GM18870 (cell line): ENCODE measurements around the gene CDKN1C.
"Not testable (repeated sequence)": the region's sequence is repeated elsewhere in the genome, so short reads cannot be mapped to it uniquely, and the experiment has no call there.

ENCODE experiments used
- ATAC-seq: cut with Tn5 transposase; IDR thresholded peaks from one replicate; pipeline ENCODE4 v1.9.1; 2021; ENCODE audit warnings: moderate library complexity; ENCODE audit not compliant: unreplicated experiment

The CDKN1C gene

DNA sequence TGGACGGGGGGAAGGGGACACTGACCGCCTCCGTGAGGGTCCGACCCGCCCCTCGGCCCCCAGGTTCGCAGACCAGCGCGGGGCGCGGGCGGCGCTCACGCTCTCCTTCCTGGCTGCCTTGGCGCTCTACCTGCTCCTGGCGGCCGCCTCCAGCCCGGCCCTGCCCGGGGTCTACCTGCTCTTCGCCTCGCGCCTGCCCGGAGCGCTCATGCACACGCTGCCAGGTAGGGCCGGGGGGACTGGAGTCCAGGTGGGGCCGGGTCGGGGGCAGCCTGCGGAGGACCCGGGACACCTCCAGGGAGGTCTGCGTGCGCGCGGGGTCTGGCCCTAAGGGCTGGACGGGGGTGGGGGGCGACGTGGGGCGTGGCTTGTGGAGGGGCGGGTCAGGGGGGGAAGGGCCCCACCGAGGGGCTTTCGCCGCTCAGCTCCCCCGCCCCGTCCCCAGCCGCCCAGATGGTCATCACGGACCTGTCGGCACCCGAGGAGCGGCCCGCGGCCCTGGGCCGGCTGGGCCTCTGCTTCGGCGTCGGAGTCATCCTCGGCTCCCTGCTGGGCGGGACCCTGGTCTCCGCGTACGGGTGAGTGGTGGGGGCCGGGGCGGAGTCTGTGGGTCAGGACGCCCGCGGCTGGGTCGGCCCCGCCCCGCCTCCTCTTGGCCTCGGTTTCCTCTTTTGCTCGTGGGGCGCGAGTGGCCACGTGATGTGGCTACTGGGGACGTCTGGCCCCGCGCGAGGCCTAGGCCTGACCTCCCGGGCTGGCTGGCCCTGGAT is 23.7 kb upstream of the CDKN1C start:
- no peak for ATAC-seq

DNA sequence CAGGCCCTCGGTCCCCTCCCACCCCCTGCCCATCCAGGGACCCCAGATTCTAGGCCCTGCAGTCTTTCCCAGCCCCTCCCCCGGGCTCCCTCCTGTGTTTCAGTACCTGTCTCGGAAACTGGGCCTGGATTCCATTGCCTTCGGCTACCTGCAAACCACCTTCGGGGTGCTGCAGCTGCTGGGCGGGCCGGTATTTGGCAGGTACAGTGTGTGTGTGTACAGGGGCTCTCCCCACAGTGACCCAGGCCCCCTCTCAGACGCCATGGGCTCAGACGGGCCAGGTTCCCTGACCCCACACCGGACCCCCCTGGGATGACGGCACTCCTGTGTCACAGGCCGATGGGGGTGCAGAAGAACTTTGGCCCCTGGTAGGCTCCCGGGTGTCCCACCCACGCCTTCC is 22.6 kb upstream of the CDKN1C start:
- ATAC-seq = no peak

DNA sequence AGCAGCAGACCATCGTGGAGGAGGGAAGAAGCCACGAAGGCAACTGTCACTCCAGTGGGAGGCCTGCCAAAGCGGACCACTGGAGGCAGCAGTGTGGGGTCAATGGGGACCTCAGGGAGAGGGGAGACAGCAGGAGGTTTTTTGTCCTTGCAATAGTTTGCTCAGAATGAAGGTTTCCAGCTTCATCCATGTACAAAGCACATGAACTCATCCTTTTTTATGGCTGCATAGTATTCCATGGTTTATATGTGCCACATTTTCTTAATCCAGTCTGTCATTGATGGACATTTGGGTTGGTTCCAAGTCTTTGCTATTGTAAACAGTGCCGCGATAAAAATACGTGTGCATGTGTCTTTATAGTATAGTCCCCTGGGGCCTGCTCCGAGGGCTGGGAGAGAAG is 19.7 kb upstream of the CDKN1C start:
- not testable (repeated sequence) for ATAC-seq

DNA sequence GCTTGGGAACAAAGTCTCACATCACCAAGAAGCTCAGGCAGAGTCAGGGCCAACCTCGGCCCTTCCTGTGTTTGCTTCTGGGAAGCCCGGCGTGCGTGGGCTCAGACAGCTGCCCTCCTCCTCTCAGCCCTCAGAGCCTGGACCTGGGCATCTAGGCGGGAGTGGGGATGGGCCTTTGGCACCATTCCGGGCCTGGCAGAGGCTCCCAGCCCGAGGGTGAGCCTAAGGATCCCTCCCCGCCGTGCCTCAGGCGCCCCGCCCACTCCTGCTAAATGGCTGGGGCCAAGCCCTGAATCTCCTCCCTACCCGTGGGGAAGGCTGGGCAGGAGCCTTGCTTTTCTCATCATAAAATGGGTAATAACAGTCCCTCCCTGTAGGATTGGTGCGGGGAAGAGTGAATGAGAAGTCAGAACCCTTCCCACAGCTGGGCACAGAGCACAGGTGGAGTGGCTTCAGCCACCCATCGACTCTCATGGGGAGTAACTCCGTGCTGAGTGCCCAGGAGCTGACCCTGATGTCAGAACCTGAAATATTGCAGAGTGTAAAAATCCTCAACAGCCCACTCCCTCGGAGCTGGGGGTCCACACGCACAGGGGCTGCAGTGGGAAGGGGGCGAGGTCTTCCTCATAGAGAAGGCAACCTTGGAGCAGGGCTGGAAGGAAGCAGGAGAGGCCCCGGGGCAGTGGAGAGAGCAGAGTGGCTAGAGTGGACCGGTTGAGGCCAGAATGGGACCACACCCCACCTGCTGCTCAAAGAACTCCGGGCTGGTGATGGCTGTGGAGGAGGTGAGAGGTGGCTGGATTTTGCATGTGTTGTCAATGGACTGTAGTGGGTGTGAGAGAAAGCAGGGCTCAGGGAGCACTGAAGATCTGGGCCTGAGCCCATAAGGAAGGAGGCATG is 18.8 kb upstream of the CDKN1C start:
- no peak for ATAC-seq

DNA sequence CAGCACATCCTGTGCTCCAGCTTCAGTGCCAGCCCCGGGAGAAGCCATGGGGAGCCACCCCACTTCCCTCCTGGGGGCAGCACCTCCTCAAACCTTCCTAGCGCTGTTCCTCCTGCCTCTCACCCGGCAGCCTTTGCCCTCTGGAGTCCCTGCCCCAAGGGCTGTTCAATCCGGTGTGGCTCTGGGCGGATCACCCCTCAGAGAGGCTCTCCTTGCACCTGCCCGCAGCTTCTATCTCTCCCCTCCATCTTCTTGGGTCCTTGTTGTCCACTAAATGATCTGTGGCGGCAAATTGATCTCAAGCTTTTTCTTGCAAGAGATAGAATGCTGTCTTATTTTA is 18.1 kb upstream of the CDKN1C start:
- no peak for ATAC-seq

DNA sequence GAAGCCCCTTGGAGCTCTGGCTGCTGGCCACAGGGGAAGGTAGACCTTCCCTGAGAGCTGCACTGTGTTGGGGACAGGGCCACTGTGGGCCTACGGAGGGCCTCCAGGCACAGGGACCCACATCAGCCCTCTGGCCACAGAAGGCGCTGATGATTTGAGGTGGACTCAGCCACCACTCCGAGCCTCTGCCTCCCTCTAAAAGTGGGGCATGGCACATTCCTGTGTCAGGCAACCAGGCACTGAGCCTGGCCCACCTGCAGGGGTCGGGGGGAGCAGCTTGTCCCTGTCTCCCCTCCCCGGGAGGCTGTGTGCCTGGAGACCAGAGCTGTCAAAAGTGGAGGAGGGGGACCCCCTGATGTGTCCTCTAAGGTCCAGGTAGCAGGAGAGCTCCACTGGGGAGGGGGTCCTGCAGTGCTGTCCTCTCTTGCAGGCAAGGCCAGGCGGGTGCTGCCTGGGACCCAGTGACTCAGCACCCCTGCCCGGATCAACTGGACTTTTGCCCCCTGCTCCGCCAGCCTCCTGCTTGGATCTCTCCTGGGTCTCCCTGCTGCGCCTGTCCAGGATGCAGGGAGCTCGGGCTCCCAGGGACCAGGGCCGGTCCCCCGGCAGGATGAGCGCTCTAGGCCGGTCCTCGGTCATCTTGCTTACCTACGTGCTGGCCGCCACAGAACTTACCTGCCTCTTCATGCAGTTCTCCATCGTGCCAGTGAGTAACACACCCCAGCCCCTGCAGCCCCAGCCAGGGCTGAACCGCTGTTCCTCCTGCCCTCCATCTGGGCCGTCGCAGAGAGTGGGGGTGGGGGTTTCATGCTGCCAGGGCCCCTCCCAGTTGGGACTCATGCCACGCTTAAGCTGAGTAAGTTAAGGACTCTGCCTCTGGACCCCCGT is 17.5 kb upstream of the CDKN1C start:
- peak; percentile 2 for ATAC-seq

DNA sequence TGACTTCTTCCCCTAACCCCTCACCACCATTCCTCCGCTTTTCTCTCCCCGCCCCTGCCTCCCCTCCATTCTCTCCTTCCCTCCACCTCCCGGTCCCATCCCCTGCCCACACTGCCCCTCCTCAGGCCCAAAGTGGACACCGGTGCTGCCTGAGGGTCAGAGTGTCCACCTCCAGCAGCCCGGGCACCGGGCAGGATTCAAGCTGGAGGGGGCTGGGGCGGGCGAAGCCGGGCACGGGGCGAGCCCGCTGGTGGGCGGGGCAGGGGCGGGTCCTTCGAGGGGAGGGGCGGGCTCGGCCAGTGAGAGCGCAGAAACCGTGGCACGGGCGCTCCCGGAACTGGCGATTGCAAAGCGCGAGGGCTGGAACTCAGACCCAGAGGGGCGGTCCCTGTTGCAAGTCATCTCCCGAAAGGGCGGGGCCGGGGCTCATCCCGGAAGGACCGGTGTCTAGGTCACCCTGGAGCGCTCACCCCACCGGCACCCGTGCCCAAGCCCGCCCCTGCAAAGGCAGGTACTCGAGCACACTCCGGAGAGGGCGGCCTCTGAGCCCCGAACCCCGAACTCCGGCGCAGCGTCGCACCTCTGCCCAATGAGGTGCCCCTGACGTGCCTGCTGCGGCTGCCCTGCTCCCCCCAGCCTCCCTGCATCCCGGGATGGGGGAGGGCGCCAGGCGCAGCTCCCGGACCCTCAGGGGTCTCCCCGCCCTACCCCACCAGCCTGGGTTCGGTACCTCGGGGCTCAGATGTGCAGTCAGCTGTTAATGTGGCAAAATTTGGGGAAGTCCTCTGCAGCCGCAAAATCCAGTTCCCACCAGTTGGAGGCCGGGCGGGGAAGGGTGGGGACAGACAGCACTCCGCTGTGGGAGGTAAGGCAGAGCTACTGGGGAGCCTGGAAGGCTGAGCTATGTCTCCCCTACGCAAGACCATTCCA is 16.5 kb upstream of the CDKN1C start:
- ATAC-seq = peak; percentile 81

DNA sequence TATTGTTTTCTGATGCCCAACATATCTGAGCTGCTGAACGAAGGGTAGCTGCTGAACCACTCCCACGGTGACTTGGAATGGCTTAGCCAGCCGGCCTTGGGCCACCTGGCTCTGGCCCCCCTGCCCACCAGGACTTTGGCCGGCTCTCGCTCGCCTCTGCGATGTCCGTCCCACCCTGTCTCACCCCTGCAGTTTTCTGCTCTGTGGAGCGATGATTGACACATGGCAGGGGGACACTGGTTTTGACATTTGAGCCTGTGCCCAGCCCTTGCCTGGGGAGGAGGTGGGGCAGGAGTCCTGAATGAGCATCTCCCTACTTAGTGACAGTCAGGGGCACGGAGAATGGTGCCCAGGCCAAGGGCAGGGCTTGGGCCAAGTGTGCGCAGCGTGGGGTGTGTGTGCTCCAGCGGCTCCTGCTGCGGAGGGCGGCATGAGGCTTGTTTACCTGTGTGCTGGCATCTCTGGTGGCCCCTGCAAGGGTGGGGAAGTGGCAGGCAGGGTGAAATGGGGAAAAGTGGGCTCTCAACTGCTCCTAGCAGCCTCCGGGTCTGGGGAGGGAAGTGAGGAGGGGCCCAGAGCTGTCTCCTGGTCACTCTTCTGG is 15.7 kb upstream of the CDKN1C start:
- ATAC-seq = no peak

DNA sequence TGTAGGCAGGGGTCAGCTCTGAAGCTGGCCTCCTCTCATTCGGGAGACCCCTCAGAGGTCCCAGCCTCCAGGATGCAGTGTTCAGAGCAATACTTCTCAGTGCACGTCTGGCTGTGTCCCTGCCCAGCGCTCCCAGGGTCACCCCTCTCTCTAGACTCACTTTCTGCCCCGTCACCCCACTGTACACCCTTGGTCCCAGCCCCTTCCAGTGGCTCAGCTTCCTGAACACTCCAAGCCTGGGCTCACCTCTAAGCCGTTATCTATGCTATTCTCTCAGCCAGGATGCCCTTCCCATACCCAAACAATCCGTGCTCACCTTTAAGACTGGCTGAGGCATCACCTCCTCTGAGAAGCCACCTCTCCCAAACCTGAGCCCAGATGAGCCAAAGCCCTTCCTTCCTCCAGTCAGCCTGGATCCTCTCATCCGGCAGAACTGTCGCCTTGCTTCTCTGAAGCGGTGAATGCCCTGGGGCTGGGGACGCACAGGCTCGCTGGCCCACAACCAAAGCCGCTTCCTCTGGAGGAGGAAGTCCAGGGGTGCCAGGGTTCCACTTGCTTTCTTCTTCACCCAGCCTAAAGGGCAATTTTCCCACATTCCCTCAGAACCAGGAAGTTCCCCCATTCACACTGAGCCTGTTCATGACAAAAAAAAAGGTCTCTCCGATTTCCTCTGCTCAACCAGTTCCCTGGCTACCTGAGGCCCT is 13.7 kb upstream of the CDKN1C start:
- no peak for ATAC-seq

DNA sequence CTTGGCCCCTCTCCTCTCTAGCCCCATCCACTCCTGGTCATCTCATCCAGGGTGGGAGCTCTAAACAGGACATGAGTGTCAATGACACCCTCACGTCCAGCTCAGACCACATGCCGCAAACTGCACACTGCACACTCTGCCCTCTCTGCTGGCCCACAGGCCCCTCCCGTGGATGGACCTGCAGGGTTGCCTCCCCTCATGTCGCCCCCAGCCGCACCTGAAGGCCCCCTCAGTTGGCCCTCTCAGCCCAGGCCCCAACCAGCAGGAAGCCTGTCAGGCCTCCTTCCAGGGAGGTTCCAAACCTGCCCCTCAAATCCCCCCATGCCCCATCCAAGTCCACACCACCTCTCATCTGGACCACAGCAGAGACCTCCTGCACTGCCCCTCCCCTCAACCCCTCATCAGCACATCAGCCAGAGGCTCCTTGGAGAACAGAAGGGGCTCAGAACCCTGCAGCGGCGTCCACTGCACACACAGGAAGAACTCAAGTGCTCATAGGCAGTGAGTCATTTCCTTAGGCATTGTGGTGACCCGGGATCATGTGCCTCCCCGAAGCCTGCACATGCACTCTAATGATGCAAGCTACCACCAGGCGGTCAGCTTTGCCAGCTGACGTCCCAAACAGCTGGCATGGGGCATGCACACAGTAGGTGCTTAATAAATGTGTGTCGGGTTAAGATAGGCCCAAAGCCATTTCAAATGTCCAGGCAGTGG is 12.9 kb upstream of the CDKN1C start:
- ATAC-seq = no peak

DNA sequence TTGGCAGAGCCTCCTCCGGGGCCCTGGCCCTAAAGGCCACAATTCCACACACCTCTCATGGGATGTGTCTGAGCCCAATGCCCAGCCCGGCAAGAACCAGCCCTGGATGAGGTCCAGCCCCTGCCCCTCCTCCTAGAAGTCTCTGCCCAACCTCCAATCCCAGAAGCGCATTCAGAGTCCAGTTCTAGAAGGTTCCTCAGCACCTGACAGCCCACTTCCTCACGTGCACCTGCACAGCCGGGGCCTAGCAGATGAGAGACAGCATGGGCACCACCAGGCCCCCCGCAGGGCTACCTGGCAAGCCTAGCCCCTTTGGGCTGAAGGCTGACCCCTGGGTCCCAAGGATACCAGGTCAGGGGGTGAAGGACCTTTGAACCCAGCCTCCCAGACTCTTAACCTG is 11.5 kb upstream of the CDKN1C start:
- ATAC-seq = no peak

DNA sequence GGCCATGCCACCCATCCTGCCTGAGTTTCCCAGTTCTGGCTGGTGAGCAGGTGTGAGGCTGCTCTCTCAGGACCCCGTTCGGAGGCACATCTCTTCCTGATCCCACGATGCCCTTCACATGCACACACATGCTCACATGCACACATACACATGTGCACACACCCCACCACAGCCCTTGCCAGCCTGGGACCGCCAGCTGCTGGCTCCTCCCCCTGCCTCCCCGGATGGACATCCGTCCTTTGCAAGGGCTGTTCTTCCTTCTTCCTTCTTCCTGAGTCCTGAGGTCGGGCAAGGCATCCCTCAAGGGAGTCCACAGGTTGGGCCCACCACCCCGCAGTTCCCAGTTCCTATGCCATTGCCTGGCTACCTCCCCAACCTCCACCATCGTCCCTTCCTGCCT is 10.5 kb upstream of the CDKN1C start:
- ATAC-seq = no peak

DNA sequence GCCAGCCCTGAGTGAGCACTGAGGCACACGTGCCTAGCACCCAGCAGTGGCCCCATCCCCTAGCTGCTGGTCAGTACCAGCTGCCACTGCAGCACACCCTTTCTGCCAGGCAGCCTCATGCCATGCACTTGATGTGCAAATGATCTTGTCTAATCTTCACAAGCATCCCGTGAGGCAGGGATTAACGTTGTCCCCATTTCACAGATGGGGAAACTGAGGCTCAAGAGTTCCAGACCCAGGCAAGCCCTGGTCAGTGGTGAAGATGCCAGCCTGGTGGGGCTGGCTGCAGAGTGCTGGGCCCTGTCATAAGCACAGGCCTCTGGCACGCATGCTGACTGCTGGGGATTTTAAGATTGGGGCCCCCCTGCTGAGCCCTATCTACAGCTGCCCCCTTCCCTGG is 8.4 kb upstream of the CDKN1C start:
- no peak for ATAC-seq

DNA sequence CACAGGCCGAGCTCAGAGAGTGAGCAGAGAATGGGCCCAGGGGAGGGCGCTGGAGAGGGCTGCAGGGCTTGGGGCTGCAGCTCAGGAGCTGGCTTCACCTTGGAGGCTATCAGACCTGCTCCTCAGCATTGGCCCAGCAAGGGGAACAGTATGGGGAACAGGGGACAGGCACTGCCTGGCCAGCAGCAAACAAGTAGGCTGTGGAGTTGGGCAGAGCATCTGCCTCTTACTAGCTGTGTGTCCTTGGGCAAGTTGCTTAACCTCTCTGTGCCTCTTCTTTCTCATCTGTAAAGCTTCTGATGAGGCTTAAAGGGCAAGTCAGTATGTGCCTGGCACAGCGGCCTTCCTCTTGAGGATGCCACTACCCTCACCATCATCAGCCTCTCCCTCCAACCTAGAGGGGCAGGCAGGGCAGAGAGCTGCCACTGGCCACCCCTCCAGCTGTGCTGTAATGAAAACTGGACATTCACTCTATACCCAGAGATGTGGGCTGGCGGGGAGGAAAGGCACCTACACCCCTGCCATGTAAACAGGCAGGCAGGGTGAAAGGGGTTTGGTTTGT is 7.5 kb upstream of the CDKN1C start:
- ATAC-seq = no peak

DNA sequence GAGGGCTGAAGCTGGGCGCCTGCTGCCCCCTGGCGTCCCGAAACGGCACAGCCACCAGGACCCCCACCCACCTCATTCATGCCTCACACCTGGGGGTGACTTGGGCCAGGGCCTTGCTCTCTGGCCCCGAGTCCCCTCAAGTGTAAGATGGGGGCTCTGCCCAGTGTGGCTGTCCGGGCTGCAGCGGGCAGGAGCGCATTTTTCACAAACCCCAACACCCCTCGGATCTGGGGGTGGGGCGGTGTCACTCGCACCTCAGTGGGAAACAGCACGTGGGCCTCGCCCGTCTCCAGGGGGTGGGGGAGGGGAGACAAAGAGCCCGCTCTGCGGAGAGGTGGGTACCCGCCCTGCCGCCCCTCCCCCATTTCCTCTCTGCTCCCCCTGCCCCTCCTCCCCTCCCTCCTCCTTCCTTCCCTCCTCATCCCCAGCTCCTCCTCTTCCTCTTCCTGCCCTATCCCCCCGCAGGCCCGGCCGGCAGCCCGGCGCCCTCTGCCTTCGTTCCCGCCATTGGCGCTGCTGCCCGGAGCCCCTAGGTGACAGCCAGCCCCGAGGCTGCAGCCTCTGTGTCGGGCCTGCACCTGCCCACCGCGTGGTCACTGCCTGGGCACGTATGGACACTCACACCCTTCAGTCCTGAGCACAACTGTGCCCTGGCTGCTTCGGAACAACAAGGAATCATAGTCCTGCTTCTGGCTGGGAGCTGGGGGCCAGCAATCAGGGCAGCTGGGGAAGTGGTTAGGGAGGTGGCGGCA is 6.8 kb upstream of the CDKN1C start:
- ATAC-seq = no peak

DNA sequence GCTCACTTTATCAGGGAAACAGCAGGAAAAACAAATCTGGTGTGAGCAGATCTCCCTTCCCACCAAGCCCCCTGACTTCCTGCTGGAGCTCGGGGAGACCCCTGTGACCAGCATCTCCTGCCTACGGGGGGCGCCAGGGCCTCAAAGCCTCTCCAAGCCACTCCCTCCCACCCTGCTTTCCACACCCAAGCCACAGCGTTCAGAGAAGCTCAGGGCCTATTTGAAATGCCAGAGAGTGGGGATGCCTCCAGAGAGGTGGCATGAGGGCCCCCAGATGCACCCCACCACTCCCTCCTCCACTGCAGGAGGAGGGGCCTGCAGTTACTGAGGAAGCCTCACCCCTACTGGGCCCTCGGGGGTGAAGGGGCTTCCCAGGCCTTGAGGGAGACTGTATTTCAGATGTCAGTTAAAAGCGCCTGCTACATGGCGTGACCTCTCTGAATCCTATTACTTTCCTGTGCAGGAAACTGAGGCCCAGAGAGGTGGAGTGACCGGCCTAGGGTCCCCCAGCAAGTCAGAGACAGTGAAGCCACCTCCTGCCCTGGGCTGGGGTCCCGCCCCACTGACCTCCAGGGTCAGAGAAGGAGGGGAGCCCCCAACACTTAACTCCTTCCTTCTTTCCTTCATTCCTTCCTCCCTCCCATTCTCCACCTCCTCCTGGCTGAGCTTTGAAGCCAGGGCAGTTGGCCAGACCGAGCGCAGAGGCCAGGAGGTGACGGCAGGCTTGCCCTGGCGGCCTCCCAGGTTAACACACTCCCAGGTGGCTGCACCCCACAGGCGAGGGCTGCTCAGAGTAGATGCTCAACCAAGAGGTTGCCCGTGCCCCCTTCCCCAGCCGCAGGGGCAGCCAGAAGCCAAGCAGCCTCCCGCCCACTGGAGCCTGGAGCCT is 6.0 kb upstream of the CDKN1C start:
- ATAC-seq = no peak
